ENCODE measurements around the gene TOGARAM2.

DNA sequence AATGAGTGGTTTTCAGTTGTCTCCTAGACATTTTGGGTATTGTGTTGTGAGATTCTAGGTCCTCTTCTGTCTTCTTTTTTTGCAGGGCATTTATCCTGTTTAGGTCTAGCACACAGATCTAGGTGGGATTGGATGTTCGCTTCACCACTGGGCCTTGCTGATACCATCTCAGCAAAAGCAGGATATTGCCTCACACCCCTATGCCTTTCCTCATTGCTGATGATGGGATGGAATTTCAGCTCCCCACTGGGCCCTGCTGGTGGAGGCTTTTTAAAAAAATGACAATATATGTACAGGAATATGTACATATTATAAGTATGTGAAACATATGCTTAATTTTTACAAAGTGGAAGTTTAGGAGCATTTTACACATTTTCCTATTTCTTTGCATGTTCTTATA, 5.4 kb upstream of the TOGARAM2 start:
- TF ChIP-seq, protein P1, sequence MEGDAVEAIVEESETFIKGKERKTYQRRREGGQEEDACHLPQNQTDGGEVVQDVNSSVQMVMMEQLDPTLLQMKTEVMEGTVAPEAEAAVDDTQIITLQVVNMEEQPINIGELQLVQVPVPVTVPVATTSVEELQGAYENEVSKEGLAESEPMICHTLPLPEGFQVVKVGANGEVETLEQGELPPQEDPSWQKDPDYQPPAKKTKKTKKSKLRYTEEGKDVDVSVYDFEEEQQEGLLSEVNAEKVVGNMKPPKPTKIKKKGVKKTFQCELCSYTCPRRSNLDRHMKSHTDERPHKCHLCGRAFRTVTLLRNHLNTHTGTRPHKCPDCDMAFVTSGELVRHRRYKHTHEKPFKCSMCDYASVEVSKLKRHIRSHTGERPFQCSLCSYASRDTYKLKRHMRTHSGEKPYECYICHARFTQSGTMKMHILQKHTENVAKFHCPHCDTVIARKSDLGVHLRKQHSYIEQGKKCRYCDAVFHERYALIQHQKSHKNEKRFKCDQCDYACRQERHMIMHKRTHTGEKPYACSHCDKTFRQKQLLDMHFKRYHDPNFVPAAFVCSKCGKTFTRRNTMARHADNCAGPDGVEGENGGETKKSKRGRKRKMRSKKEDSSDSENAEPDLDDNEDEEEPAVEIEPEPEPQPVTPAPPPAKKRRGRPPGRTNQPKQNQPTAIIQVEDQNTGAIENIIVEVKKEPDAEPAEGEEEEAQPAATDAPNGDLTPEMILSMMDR (conservative IDR thresholded peaks at IDR 0.05; ENCODE audit: low read depth in 2 of 2) = no peak
- no peak for TF ChIP-seq POLR2AphosphoS5 (IDR thresholded peaks at IDR 0.05; ENCODE audit: low read depth)
- TF ChIP-seq EZH2 (IDR thresholded peaks at IDR 0.05; ENCODE audit: low read depth, unreplicated experiment) = no peak
- TF ChIP-seq JUNB (IDR thresholded peaks at IDR 0.05; ENCODE audit: unreplicated experiment) = no peak
- TF ChIP-seq, protein P2, sequence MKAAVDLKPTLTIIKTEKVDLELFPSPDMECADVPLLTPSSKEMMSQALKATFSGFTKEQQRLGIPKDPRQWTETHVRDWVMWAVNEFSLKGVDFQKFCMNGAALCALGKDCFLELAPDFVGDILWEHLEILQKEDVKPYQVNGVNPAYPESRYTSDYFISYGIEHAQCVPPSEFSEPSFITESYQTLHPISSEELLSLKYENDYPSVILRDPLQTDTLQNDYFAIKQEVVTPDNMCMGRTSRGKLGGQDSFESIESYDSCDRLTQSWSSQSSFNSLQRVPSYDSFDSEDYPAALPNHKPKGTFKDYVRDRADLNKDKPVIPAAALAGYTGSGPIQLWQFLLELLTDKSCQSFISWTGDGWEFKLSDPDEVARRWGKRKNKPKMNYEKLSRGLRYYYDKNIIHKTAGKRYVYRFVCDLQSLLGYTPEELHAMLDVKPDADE (IDR thresholded peaks at IDR 0.05) = no peak
- TF ChIP-seq, protein P3, sequence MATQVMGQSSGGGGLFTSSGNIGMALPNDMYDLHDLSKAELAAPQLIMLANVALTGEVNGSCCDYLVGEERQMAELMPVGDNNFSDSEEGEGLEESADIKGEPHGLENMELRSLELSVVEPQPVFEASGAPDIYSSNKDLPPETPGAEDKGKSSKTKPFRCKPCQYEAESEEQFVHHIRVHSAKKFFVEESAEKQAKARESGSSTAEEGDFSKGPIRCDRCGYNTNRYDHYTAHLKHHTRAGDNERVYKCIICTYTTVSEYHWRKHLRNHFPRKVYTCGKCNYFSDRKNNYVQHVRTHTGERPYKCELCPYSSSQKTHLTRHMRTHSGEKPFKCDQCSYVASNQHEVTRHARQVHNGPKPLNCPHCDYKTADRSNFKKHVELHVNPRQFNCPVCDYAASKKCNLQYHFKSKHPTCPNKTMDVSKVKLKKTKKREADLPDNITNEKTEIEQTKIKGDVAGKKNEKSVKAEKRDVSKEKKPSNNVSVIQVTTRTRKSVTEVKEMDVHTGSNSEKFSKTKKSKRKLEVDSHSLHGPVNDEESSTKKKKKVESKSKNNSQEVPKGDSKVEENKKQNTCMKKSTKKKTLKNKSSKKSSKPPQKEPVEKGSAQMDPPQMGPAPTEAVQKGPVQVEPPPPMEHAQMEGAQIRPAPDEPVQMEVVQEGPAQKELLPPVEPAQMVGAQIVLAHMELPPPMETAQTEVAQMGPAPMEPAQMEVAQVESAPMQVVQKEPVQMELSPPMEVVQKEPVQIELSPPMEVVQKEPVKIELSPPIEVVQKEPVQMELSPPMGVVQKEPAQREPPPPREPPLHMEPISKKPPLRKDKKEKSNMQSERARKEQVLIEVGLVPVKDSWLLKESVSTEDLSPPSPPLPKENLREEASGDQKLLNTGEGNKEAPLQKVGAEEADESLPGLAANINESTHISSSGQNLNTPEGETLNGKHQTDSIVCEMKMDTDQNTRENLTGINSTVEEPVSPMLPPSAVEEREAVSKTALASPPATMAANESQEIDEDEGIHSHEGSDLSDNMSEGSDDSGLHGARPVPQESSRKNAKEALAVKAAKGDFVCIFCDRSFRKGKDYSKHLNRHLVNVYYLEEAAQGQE (IDR thresholded peaks at IDR 0.05; ENCODE audit: unreplicated experiment) = no peak
- TF ChIP-seq CREB1 (CRISPR knock-in tag; IDR thresholded peaks at IDR 0.05; ENCODE audit: low read depth) = no peak
- no peak for TF ChIP-seq ZNF114 (CRISPR knock-in tag; IDR thresholded peaks at IDR 0.05)
- TF ChIP-seq EZH2phosphoT487 (IDR thresholded peaks at IDR 0.05; ENCODE audit: unreplicated experiment) = no peak
- TF ChIP-seq, protein P4, sequence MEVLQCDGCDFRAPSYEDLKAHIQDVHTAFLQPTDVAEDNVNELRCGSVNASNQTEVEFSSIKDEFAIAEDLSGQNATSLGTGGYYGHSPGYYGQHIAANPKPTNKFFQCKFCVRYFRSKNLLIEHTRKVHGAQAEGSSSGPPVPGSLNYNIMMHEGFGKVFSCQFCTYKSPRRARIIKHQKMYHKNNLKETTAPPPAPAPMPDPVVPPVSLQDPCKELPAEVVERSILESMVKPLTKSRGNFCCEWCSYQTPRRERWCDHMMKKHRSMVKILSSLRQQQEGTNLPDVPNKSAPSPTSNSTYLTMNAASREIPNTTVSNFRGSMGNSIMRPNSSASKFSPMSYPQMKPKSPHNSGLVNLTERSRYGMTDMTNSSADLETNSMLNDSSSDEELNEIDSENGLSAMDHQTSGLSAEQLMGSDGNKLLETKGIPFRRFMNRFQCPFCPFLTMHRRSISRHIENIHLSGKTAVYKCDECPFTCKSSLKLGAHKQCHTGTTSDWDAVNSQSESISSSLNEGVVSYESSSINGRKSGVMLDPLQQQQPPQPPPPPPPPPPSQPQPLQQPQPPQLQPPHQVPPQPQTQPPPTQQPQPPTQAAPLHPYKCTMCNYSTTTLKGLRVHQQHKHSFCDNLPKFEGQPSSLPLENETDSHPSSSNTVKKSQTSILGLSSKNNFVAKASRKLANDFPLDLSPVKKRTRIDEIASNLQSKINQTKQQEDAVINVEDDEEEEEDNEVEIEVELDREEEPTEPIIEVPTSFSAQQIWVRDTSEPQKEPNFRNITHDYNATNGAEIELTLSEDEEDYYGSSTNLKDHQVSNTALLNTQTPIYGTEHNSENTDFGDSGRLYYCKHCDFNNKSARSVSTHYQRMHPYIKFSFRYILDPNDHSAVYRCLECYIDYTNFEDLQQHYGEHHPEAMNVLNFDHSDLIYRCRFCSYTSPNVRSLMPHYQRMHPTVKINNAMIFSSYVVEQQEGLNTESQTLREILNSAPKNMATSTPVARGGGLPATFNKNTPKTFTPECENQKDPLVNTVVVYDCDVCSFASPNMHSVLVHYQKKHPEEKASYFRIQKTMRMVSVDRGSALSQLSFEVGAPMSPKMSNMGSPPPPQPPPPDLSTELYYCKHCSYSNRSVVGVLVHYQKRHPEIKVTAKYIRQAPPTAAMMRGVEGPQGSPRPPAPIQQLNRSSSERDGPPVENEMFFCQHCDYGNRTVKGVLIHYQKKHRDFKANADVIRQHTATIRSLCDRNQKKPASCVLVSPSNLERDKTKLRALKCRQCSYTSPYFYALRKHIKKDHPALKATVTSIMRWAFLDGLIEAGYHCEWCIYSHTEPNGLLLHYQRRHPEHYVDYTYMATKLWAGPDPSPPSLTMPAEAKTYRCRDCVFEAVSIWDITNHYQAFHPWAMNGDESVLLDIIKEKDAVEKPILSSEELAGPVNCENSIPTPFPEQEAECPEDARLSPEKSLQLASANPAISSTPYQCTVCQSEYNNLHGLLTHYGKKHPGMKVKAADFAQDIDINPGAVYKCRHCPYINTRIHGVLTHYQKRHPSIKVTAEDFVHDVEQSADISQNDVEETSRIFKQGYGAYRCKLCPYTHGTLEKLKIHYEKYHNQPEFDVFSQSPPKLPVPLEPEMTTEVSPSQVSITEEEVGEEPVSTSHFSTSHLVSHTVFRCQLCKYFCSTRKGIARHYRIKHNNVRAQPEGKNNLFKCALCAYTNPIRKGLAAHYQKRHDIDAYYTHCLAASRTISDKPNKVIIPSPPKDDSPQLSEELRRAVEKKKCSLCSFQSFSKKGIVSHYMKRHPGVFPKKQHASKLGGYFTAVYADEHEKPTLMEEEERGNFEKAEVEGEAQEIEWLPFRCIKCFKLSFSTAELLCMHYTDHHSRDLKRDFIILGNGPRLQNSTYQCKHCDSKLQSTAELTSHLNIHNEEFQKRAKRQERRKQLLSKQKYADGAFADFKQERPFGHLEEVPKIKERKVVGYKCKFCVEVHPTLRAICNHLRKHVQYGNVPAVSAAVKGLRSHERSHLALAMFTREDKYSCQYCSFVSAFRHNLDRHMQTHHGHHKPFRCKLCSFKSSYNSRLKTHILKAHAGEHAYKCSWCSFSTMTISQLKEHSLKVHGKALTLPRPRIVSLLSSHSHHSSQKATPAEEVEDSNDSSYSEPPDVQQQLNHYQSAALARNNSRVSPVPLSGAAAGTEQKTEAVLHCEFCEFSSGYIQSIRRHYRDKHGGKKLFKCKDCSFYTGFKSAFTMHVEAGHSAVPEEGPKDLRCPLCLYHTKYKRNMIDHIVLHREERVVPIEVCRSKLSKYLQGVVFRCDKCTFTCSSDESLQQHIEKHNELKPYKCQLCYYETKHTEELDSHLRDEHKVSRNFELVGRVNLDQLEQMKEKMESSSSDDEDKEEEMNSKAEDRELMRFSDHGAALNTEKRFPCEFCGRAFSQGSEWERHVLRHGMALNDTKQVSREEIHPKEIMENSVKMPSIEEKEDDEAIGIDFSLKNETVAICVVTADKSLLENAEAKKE (CRISPR knock-in tag; IDR thresholded peaks at IDR 0.05) = no peak

All from GM23338 (cell line).